HEK293T (cell line): ENCODE measurements around the gene SCART1.

Experiments
- CTCF ChIA-PET: fragments of 350-600 bp; formaldehyde crosslinking; extraction: SDS; loops from one replicate; lab custom pipeline; 2021; ENCODE audit warnings: antibody characterized with exemption, inconsistent platforms; lab: Yijun Ruan, JAX
- POLR2A ChIA-PET: fragments of 350-600 bp; formaldehyde crosslinking; extraction: SDS; loops from one replicate; lab custom pipeline; 2020; ENCODE audit warnings: antibody characterized with exemption, inconsistent platforms; lab: Yijun Ruan, JAX
- DNase-seq: peaks from one replicate; pipeline ENCODE4 v3.0.0; 2012; ENCODE audit warnings: mixed read lengths; ENCODE audit errors: extremely low spot score
- ARNT ChIP-seq: fragments of 450-650 bp; IDR thresholded peaks from 2 replicates; pipeline ENCODE4 v1.6.1; 2017; ENCODE audit warnings: mild to moderate bottlenecking
- BHLHE40 ChIP-seq: fragments of 450-650 bp; IDR thresholded peaks from 2 replicates; pipeline ENCODE4 v1.6.1; 2016; ENCODE audit warnings: mild to moderate bottlenecking, moderate library complexity, borderline replicate concordance
- CTBP1 ChIP-seq: fragments of 450-650 bp; IDR thresholded peaks from 2 replicates; pipeline ENCODE4 v1.6.1; 2016; ENCODE audit warnings: borderline replicate concordance
- ELF4 ChIP-seq: fragments of 450-650 bp; IDR thresholded peaks from 2 replicates; pipeline ENCODE4 v1.6.1; 2017; ENCODE audit warnings: antibody characterized with exemption
- FOXA1 ChIP-seq: fragments of 450-650 bp; IDR thresholded peaks from 2 replicates; pipeline ENCODE4 v1.6.1; 2016; ENCODE audit warnings: mild to moderate bottlenecking
- FOXK2 ChIP-seq: fragments of 450-650 bp; IDR thresholded peaks from 2 replicates; pipeline ENCODE4 v1.6.1; 2016; ENCODE audit warnings: mild to moderate bottlenecking
- FOXM1 ChIP-seq: fragments of 450-650 bp; IDR thresholded peaks from 2 replicates; pipeline ENCODE4 v1.6.1; 2017; ENCODE audit warnings: mild to moderate bottlenecking, borderline replicate concordance
- HDGF ChIP-seq: fragments of 450-650 bp; IDR thresholded peaks from 2 replicates; pipeline ENCODE4 v1.6.1; 2017; ENCODE audit warnings: antibody characterized with exemption, borderline replicate concordance
- L3MBTL2 ChIP-seq: fragments of 450-650 bp; conservative IDR thresholded peaks from 2 replicates; pipeline ENCODE4 v1.6.1; 2016; ENCODE audit warnings: mild to moderate bottlenecking
- LEF1 ChIP-seq: fragments of 450-650 bp; IDR thresholded peaks from 2 replicates; pipeline ENCODE4 v1.6.1; 2017; ENCODE audit warnings: mild to moderate bottlenecking, borderline replicate concordance
- NFRKB ChIP-seq: fragments of 450-650 bp; IDR thresholded peaks from 2 replicates; pipeline ENCODE4 v1.6.1; 2016; ENCODE audit warnings: mild to moderate bottlenecking, moderate library complexity
- PKNOX1 ChIP-seq: fragments of 450-650 bp; IDR thresholded peaks from 2 replicates; pipeline ENCODE4 v1.6.1; 2016
- SP1 ChIP-seq: fragments of 450-650 bp; IDR thresholded peaks from 2 replicates; pipeline ENCODE4 v1.6.1; 2017
- SUZ12 ChIP-seq: fragments of 450-650 bp; IDR thresholded peaks from 2 replicates; pipeline ENCODE4 v1.6.1; 2016; ENCODE audit warnings: mild to moderate bottlenecking
- TARDBP ChIP-seq: fragments of 450-650 bp; IDR thresholded peaks from 2 replicates; pipeline ENCODE4 v1.6.1; 2016
- ZNF384 ChIP-seq: fragments of 450-650 bp; IDR thresholded peaks from 2 replicates; pipeline ENCODE4 v1.6.1; 2016

Gene SCART1

DNA sequence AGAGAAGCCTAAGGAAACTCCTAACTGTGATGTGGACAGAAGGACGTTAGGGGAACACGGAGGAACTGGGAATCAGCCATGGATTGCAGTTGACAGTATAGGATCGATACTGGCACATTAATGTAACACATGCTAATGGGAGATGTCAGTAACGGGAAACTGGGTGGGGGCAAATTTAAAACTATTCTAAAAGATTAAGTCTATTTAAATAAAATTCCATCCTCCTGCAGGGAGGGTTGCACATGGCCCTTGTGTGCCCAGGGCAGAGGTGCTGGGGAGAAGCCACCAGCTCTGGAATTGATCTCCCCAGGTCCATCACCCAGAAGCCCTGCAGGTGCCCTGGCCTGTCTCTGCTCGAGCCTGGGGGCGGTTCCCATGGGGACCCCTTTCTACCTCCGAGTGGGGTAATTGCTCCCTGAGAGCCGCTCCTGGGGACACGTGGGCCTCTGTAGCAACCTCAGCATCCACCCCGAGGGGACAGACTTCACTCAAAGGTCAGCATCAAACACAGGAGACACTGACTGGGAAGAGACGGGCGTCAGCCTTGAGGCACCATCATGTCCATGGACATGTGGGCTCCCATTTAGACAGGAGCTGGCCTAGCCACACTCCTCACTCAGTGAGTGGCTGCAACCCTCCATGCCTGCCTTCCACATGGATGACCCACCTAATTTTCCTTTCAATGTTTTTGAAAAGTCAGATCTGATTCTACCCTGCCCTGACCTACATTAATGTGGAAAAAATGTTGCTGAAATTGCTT lies 21.1 kb downstream of the SCART1 start:
- TF ChIP-seq SP1: no peak
- no peak for TF ChIP-seq NFRKB
- TF ChIP-seq FOXM1: no peak
- no peak for TF ChIP-seq TARDBP
- TF ChIP-seq ZNF384: no peak
- TF ChIP-seq SUZ12: no peak
- peak; percentile 4 for DNase-seq
- ChIA-PET CTCF (no interaction called here), POLR2A (no interaction called here)

GRCh38 chr10:133475425-133475734 lies 21.6 kb downstream of the SCART1 start:
- TF ChIP-seq TARDBP (no peak), SUZ12 (no peak), PKNOX1 (no peak), BHLHE40 (no peak), SP1 (no peak), FOXM1 (no peak), CTBP1 (no peak), NFRKB (no peak), LEF1 (no peak), ELF4 (no peak), FOXK2 (no peak), ARNT (no peak), HDGF (no peak), L3MBTL2 (no peak), FOXA1 (no peak), ZNF384 (no peak)
- CTCF ChIA-PET: no interaction called here
- peak; percentile 3 for DNase-seq
- POLR2A ChIA-PET: no interaction called here

DNA sequence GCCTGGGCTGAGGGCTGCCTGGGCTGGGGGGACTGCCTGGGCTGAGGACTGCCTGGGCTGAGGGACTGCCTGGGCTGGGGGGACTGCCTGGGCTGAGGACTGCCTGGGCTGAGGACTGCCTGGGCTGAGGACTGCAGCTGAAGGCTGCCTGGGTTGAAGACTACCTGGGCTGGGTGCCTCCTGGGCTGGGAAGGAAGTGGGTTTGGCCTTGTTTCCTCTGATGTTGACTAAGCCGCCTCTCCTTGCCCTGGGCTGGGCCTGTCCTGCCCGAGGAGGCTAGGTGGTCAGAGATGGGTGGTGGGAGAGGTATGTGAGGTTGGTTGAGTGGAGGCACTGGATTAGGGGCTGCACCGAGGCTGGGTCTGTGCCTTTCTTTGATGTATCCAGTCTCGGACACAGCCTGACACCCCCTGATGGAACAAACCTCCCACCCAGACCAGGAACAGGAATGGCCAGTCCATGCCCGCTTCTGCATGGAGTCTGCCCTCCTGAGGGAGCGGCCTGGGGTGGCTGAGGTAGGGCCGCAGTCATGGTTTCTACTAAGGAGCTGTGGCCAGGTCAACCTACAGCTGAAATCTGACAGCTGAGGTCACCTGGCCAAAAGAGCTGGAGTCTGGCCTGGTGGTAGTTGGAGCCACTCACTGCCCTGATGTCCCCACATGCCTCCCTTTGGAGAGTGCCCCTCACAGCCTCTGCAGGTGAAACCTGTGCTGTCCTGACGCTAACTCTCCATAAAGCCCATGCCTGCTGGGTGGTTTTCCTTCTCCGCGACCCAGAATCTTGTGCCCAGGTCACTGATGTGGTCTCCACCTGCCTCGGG lies 22.3 kb downstream of the SCART1 start:
- TF ChIP-seq SUZ12 (no peak), ARNT (no peak), SP1 (no peak), ELF4 (no peak), HDGF (no peak), BHLHE40 (no peak), TARDBP (no peak), PKNOX1 (no peak), FOXM1 (no peak)
- DNase-seq: peak; percentile 7
- ChIA-PET CTCF (no interaction called here), POLR2A (no interaction called here)

DNA sequence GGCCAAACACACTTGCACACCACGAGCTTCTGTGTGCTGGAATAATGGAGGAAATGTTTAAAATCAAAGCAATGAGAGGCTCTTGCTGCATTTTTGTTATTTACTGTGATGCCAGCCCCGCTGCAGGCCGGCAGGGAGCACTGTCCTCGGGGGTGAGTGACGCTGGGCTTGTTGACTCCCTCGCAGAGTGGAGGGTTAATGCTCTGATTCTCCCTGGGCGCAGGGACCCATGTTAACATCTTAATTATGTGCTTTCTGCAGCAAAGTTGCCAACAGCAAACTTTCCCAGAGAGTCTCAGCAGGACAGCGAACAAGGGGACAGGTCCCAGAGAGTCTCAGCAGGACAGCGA lies 22.9 kb downstream of the SCART1 start:
- ChIA-PET CTCF (no interaction called here), POLR2A (no interaction called here)
- DNase-seq: peak; percentile 31
- no peak for TF ChIP-seq ELF4
- no peak for TF ChIP-seq ARNT
- TF ChIP-seq SP1: no peak
- TF ChIP-seq FOXM1: no peak
- TF ChIP-seq PKNOX1: no peak
- TF ChIP-seq HDGF: no peak

DNA sequence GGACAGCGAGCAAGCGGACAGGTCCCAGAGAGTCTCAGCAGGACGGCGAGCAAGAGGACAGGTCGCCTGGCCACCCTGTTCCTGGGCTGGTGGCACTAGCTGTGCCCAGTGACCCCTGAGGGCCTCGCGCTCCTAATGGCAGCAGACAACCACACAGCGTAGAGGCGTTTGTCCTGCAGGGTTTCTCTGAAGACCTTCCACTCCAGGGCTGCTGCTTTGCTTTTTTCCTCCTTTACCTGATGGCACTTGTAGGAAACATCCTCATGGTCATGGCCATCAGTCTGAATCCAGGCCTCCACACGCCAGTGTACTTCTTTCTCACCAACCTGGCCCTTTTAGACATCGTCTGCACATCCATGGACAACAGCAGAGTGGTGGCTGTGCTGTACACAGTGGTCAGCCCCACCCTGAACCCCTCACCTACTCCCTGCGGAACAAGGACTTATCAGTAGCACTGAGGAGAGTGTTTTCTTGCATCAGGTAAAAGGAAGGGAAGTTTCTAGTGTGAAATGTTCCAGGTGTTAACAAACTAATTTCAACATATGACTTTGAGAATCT lies 27.4 kb downstream of the SCART1 start:
- POLR2A ChIA-PET: no interaction called here
- CTCF ChIA-PET: no interaction called here
- TF ChIP-seq L3MBTL2 (no peak), ZNF384 (no peak), NFRKB (no peak), SUZ12 (no peak), TARDBP (no peak), HDGF (no peak), FOXA1 (no peak)
- peak; percentile 12 for DNase-seq

- CTCF ChIA-PET: no interaction called here
- POLR2A ChIA-PET: no interaction called here
- no peak for TF ChIP-seq ZNF384
- TF ChIP-seq FOXA1: no peak
- TF ChIP-seq ELF4: no peak
- no peak for TF ChIP-seq SP1
- no peak for TF ChIP-seq HDGF
- TF ChIP-seq SUZ12: no peak
- TF ChIP-seq L3MBTL2: no peak
- TF ChIP-seq BHLHE40: no peak
- TF ChIP-seq PKNOX1: no peak
- TF ChIP-seq FOXM1: no peak
- TF ChIP-seq FOXK2: no peak
- no peak for TF ChIP-seq NFRKB
- no peak for TF ChIP-seq CTBP1
- no peak for TF ChIP-seq LEF1
- no peak for TF ChIP-seq TARDBP
- TF ChIP-seq ARNT: no peak
- peak; percentile 7 for DNase-seq
Measured at GRCh38 chr10:133481657-133482056, 27.9 kb downstream of the SCART1 start.
